ENCODE data around the gene RSPH1.

RSPH1 gene

DNA sequence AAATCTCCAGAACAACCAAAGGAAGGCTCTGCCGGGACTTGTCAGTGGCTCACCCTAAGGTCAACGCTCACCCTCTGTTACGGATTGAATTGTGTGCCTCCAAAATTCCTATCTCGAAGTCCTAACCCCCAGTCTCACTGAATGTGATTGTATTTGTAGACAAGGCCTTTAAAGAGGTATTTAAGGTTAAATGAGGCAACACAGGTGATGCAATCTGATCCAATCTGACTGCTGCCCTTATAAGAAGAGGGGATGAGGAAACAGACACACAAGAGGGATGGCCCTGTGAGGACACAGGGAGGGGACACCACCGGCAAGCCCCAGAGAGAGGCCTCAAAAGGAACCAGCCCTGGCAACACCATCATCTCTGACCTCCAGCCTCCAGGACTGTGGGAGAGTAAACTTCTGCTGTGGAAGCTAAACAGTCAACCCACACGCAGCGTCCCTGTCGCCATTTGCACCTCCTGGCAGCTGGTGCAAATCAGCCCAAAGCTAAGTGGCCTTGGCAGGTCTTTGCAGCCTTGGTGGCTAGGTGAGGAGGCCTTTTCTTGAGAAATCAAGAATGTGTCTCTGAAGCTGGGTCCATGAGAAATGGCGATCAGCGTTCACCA lies 68.1 kb downstream of the RSPH1 start:
- no peak for DNase-seq (ENCODE audit: low spot score)
- CTCF ChIA-PET: no interaction called here
- no peak overlapping the region for H3K27ac ChIP-seq
- POLR2A ChIA-PET (ENCODE audit: low non-redundant PET): no interaction called here
- TF ChIP-seq, protein P1, sequence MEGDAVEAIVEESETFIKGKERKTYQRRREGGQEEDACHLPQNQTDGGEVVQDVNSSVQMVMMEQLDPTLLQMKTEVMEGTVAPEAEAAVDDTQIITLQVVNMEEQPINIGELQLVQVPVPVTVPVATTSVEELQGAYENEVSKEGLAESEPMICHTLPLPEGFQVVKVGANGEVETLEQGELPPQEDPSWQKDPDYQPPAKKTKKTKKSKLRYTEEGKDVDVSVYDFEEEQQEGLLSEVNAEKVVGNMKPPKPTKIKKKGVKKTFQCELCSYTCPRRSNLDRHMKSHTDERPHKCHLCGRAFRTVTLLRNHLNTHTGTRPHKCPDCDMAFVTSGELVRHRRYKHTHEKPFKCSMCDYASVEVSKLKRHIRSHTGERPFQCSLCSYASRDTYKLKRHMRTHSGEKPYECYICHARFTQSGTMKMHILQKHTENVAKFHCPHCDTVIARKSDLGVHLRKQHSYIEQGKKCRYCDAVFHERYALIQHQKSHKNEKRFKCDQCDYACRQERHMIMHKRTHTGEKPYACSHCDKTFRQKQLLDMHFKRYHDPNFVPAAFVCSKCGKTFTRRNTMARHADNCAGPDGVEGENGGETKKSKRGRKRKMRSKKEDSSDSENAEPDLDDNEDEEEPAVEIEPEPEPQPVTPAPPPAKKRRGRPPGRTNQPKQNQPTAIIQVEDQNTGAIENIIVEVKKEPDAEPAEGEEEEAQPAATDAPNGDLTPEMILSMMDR (conservative IDR thresholded peaks at IDR 0.05; ENCODE audit: low read depth): no peak

DNA sequence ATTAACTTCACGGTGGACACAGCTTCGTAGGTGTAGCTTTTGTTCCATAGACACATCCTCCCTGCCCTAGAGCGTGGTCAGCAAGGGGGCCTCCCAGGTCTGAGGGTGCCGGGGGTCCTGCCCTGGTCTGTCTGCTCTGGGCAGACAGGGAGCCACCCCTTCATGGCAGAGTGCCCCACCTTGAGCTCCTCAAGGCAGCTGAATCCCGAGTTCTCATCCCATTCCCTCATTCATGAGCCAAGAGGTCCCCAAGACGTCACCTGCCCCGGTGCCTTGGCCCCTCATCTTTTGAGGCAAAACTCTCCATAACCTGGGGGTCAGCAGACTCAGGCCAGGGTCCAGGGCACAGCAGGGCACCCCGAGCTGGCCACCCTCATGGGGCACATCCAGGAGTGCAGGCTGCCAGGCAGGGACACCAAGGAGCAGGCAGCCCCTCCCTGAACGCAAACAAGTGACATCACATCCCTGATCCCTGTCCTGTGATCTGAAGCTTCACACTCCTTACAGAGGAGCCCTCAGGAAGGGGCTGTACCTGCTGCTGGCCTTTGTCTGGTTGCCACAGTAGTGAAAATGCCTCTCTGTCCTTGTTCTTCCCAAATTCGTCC lies 69.0 kb downstream of the RSPH1 start:
- POLR2A ChIA-PET (ENCODE audit: low non-redundant PET): no interaction called here
- TF ChIP-seq, protein P1 (conservative IDR thresholded peaks at IDR 0.05; ENCODE audit: low read depth): no peak
- H3K27ac ChIP-seq: no peak overlapping the region
- CTCF ChIA-PET: no interaction called here
- DNase-seq (ENCODE audit: low spot score): no peak

DNA sequence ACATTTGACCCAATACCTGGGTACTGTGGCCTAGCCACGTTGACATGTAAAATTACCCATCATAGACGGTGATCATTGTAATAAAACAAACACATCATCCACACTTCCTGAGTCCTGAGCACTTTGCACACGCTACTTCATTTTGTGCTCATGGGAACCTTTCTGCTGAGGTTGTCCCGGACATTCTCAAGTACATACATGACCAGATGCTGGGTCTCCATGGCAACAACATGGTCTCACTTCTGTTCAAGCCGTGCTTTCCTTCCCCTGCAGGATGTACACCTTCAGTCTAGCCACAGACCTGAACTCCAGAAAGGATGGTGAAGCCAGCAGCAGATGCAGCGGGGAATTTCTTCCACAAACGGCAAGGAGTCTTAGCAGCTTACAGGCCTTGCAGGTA lies 69.6 kb downstream of the RSPH1 start:
- ChIA-PET POLR2A (ENCODE audit: low non-redundant PET) (no interaction called here), CTCF (interaction anchor here (0.9 kb wide), 1 partner anchor 45 kb away, joined by 3 read pairs; no protein-coding TSS in a partner anchor)
- DNase-seq (ENCODE audit: low spot score): no peak
- H3K27ac ChIP-seq: no peak overlapping the region
- TF ChIP-seq, protein P1 (conservative IDR thresholded peaks at IDR 0.05; ENCODE audit: low read depth): no peak

DNA sequence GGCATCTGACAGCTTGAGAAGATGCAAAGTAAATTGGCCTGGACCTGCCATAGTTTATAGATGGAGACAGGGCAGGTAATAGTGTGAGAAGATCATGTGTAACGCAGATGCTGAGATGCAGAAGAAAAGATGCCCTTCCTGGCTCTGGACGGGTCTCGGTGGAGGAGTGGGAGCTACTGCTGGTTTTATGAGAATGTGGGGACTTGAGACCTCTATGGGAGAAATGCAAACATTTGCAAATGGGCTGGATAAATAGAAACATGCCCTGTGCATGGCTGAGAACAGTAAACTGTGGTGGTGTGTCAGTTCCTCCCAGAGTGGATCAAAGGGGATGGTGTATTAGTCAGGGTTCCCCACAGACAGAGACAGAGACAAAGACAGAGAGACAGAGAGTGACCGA lies 70.4 kb downstream of the RSPH1 start:
- ChIA-PET POLR2A (ENCODE audit: low non-redundant PET) (no interaction called here), CTCF (interaction anchor here (0.9 kb wide), 1 partner anchor 45 kb away, joined by 3 read pairs; no protein-coding TSS in a partner anchor)
- TF ChIP-seq, protein P1 (conservative IDR thresholded peaks at IDR 0.05; ENCODE audit: low read depth): no peak
- no peak for DNase-seq (ENCODE audit: low spot score)
- H3K27ac ChIP-seq: no peak overlapping the region

DNA sequence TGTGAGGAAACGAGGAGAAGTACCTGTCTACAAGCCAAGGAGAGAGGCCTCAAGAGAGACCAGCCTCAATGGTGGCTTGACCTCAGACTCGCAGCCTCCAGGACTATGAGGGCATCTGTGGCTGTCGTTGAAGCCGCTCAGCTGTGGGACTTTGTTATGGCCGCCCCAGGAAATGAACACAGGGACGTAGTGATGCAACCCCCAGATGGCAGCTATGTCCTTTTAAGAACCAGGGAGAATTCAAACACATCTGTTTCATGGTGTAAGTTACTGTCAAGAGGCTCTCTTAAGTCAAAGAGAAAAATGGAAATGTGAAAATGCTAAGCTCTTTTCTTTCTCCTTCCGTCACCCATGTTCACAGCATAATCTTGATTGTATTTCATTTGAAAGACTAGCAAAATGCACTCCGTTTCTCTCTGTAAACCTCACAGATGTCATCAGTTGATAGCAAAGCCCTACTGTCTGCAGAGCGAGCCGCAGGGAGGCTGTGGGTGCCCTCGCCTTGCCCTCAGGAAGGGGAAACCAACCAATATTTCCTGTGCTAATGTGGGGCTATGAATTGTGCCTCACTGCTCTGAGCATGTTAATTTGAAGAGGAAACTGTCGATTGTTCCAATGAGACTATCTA lies 71.0 kb downstream of the RSPH1 start:
- ChIA-PET POLR2A (ENCODE audit: low non-redundant PET) (no interaction called here), CTCF (no interaction called here)
- DNase-seq (ENCODE audit: low spot score): no peak
- TF ChIP-seq, protein P1 (conservative IDR thresholded peaks at IDR 0.05; ENCODE audit: low read depth): no peak
- H3K27ac ChIP-seq: no peak overlapping the region

DNA sequence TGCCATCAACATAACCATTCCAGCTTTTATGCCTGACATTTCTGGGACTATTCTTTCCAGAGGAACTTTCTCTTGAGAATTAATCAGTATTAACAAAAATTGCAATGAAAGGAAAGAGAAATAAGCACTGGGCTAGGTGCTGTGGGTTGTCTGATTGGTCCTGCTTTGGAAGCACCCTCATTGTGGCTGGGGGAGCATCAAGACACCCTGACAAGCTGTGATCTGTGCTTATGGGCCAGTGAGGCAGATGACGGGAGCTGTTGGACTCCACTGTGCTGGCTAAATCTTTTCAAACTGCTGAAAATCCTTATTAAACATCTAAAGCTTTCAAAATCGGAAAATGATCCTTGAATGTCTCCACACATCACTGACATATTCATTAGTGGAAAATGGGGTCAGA lies 72.3 kb downstream of the RSPH1 start:
- H3K27ac ChIP-seq: no peak overlapping the region
- DNase-seq (ENCODE audit: low spot score): no peak
- TF ChIP-seq, protein P1 (conservative IDR thresholded peaks at IDR 0.05; ENCODE audit: low read depth): no peak
- ChIA-PET CTCF (no interaction called here), POLR2A (ENCODE audit: low non-redundant PET) (no interaction called here)

All from RWPE1 (cell line).